Esophagus (tissue), 2 donors: Measurements from ENCODE around the gene MFSD12. TPM values are rescaled to one million over a fixed set of nuclear protein-coding genes. Genes with fewer than 3 reads are reported as not detected.

ENCODE experiments used
- H3K27ac ChIP-seq, 2 donors: one replicate each; pipeline ENCODE4 v1.5.1; 2013; ENCODE audit warnings: low read depth in 2 of 2, mild to moderate bottlenecking in 2 of 2, inconsistent platforms in 1 of 2, low read length in 1 of 2, moderate library complexity in 1 of 2
- H3K27me3 ChIP-seq, 2 donors: one replicate each; pipeline ENCODE4 v1.6.1; 2013; ENCODE audit warnings: low read length in 2 of 2, control low read depth in 1 of 2, mild to moderate bottlenecking in 1 of 2; ENCODE audit not compliant: insufficient read depth in 2 of 2, control insufficient read depth in 1 of 2
- H3K36me3 ChIP-seq, 2 donors: one replicate each; pipeline ENCODE4 v1.6.1; 2013; ENCODE audit warnings: low read length in 1 of 2; ENCODE audit not compliant: control insufficient read depth in 2 of 2, insufficient read depth in 2 of 2
- H3K4me1 ChIP-seq, 2 donors: one replicate each; pipeline ENCODE4 v1.6.1; 2013; ENCODE audit warnings: low read length in 1 of 2; ENCODE audit not compliant: control insufficient read depth in 2 of 2, insufficient read depth in 2 of 2
- H3K4me3 ChIP-seq, 2 donors: one replicate each; pipeline ENCODE4 v1.5.1; 2013; ENCODE audit warnings: low read length in 2 of 2, mild to moderate bottlenecking in 2 of 2, low read depth in 1 of 2, moderate library complexity in 1 of 2
- H3K9me3 ChIP-seq, 2 donors: one replicate each; pipeline ENCODE4 v1.6.1; 2013; ENCODE audit warnings: mild to moderate bottlenecking in 2 of 2, low read depth in 1 of 2, low read length in 1 of 2, moderate library complexity in 1 of 2; ENCODE audit not compliant: control insufficient read depth in 2 of 2, insufficient read depth in 1 of 2
- WGBS, 2 donors: extraction: QIAGEN DNeasy Blood & Tissue Kit; methylation state at CpG; one replicate each; pipeline ENCODE4 v1.1.7; 2013; 5-methylcytosine and 5-hydroxymethylcytosine counted together
- polyA plus RNA-seq, 2 donors: library from polyadenylated mRNA; stranded (reverse); fragments of 200-250 nt; gene quantifications; one replicate each; pipeline ENCODE4 v1.2.3, GENCODE V29; 2013
- donor health status: healthy with polysubstance abuse.
- donor health status: Bipolar disorder and iron deficiency.

Gene MFSD12
- polyA plus RNA-seq, 2 donors, result 26.8 to 27.5 TPM

DNA sequence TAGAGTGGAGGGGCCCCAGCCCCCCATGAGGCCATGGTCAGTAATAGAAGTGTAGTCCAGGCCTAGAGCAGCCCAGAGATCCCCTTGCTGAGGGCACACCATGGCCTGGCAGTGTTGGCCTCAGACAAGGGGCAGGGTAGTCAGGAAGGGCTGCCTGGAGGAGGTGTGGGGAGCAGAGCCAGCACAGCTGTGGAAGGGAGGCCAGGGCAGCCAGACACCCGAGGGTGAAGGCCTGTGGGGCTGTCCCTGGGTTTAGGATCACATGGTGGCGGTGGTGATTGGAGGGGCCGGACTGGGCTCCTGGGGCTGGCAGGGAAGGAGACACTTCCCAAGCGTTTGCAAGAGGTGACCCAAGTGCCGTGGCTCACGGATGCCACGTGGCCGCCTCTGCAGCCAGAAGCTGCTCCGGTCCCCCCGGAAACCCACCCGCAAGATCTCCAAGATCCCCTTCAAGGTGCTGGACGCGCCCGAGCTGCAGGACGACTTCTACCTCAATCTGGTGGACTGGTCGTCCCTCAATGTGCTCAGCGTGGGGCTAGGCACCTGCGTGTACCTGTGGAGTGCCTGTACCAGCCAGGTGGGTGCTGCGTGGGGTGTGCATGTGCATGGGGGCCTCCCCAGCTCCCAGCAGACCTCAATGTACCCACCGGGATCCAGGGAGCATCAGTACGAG, 30.0 kb downstream of the MFSD12 start:
- H3K27me3 ChIP-seq, result no peaks in the 10 kb centered on the region
- H3K27ac ChIP-seq, result no peak overlapping the region
- no peak overlapping the region for H3K4me3 ChIP-seq
- H3K9me3 ChIP-seq, result no peaks in the 10 kb centered on the region
- H3K4me1 ChIP-seq, result no peaks in the 10 kb centered on the region
- WGBS, 2 donors, result 96 to 97% methylated on average over 21 of the region's 21 CpGs
- H3K36me3 ChIP-seq, result peaks cover 27 to 74% of the 10 kb centered on the region in 2 donors

DNA sequence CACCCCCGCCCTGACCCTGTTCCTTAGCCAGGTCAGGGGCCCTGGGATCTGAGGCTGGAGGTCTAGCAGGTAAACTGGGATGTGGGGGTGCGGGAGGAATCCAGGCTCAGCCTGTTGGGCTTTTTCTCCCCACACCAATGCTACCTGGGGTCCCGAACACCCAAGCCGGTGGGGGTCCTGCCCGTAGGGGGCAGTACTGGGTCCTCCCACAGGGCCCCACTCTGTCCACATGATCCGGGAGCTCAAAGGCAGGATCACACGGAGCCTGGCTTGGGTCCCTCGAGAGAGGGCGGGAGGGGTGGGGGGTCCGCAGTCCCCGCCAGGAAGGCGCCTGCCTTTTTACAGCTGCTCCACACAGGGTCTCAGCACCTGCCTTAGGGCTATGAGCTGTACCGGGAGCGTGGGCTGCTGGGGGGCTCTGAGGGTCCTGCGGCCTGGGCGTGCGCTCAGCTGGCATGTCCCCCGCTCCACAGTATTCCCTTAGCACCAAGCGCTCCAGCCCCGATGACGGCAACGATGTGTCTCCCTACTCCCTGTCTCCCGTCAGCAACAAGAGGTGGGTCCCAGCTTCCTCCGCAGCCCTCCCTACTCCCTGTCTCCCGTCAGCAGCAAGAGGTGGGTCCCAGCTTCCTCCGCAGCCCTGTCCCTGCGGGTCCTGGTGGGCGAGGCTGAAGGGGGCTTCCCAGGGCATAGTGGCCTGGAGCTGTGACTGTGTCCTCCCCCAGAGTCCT, 30.7 kb downstream of the MFSD12 start:
- Histone ChIP-seq H3K9me3 (no peaks in the 10 kb centered on the region), H3K4me1 (peaks cover 0 to 4% of the 10 kb centered on the region in 2 donors), H3K27me3 (no peaks in the 10 kb centered on the region), H3K4me3 (no peak overlapping the region), H3K27ac (no peak overlapping the region), H3K36me3 (peaks cover 21 to 72% of the 10 kb centered on the region in 2 donors)
- 94% methylated on average over 28 of the region's 28 CpGs for WGBS, 2 donors

DNA sequence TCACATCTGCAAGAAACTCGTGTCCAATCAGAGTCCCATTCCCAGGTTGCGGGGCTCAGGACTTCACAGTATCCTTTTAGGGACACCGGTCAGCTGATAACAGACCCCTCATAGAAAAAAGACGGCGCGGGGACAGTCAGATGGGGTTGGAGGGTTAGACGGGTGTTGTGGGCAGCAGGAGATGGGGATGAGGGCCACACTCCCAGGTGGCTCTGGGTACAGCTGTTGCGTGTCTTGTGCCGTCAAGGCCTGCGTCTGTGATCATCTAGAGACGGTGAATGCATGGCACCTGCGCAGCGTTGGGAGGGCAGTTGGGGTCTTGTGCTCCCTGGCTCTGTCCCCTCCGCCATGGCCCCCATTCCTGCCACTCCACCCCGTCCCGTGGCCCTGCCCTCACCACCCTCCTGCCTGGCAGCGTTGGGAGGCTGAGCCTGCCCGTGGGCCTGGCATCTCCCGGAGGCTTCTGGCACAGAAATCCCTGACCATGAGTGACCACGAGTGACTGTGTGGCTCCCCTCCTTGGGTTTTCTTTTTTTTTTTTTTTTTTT, 32.4 kb downstream of the MFSD12 start:
- Histone ChIP-seq H3K4me1 (peaks cover 4 to 9% of the 10 kb centered on the region in 2 donors), H3K9me3 (no peaks in the 10 kb centered on the region), H3K27me3 (no peaks in the 10 kb centered on the region), H3K4me3 (no peak overlapping the region), H3K27ac (no peak overlapping the region), H3K36me3 (peaks cover 9 to 60% of the 10 kb centered on the region in 2 donors)
- 95% methylated on average over 20 of the region's 20 CpGs for WGBS, 2 donors

DNA sequence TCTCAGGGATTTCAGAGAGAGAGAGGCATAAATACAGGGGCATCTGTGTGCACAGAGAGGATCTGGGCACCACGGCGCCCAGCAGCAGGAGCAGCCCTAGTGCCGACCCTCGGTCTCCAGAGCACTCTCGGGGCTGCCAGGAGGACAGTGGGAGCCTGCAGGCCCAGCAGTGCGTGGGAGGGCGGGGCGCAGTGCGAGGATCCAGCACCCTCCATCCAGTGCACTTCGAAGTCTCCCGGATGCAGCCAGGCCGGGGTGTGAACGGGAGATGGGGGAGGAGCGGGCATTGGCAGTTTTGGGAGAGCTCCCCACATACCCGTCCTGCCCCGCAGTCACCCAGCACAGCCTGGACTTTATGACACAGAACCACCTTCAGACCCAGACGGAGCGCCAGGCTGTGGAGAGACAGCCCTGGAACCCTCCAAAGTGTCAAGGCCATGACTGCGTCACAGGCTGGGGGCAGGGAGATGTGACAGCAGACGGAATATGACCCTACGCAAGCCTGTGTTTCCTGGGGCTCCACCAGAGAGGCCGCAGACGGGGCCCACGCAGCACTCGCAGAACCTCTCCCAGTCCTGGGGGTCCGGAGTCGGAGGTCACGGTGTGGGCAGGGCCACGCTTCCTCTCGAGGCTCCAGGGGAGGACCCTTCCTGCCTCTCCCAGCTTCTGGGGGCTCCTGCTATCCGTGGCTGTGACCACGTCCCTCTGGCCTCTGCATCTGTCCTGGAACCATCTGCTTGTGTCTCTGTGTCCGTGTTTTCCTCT, 33.1 kb downstream of the MFSD12 start:
- Histone ChIP-seq H3K4me1 (peaks cover 5 to 9% of the 10 kb centered on the region in 2 donors), H3K27ac (no peak overlapping the region), H3K27me3 (no peaks in the 10 kb centered on the region), H3K9me3 (no peaks in the 10 kb centered on the region), H3K4me3 (no peak overlapping the region), H3K36me3 (peaks cover 9 to 61% of the 10 kb centered on the region in 2 donors)
- WGBS, 2 donors, result 93 to 94% methylated on average over 30 to 33 of the region's 33 CpGs

DNA sequence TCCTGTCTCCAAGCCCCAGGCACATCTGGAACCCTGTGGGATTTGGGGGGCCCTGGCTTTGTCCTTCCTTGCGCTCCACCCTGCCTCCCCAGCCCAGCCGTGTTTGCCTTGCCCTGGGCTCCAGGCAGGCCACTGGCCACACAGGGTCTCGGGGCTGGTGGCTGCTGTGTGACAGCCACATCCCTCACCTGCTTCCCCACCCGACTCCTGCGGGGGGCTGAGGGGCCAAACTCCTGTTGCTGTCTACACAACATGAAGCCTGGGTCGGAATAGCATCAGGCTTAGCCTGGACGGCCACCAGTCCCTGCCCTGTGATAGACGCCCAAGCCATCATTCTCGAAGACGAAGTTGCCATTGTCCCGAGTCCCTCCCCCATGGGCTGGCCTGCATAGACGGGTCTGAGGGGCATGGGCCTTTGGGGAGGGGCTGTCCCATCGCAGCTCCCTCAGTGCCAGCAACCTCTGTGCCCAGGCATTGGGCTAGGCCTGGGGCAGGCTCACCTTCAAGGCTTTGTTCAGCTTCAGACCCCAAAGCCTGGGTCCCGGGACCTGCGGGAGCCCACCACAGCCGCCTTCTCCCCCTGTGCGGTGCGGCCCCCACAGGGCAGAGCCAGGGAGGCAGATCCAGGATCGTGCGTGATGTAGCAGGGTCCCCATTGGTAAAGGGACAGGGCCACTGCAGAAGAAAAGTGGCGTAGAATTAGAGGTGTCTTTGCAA, 33.9 kb downstream of the MFSD12 start:
- WGBS, 2 donors, result 91 to 93% methylated on average over 20 to 21 of the region's 21 CpGs
- no peaks in the 10 kb centered on the region for H3K27me3 ChIP-seq
- H3K4me1 ChIP-seq, result peaks cover 5 to 9% of the 10 kb centered on the region in 2 donors
- no peaks in the 10 kb centered on the region for H3K9me3 ChIP-seq
- no peak overlapping the region for H3K27ac ChIP-seq
- peaks cover 9 to 57% of the 10 kb centered on the region in 2 donors for H3K36me3 ChIP-seq
- H3K4me3 ChIP-seq, result no peak overlapping the region

DNA sequence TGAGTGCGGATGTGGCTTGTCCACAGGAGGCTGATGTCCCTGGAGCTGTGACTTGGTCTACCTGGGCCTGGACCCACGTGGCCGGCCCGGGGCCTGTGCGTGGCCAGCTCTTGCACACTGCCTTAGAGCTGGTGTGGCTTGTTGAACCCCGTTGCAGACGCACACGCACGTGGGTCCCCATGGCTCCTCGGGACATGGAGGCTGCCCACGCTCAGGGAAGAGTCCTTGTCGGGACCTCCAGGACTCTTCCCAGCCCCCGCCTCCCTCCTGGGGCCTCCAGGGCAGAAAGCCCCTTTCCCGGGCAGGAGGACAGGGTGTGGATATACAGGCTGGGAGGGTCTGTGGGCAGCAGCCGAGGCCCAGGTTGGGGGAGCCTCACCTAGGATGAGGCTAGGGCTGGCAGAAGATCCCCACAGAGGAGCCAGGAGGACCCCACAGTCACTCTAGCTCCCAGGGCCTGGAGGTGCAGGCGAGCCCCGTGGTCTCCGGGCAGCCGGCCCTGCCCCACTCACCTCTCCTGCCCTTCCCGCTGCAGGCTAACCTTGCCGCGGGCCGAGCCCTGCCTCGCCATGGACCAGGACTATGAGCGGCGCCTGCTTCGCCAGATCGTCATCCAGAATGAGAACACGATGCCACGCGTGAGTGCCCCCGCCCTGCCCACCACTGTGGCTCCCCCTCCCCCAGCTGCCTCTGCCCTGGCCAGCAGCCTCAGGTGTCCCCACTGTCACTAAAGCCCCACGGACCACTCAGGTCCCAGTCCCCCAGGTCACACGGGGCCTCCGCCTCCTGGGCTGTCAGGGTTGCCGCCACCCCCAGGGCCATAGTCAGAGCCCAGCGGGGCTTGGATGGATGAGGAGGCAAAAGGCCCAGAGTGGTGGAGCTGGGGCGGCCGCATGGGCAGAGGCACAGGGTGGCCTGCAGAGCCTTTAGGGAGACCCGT, 34.7 kb downstream of the MFSD12 start:
- H3K9me3 ChIP-seq, result no peaks in the 10 kb centered on the region
- H3K4me1 ChIP-seq, result peaks cover 5 to 9% of the 10 kb centered on the region in 2 donors
- peaks cover 7 to 50% of the 10 kb centered on the region in 2 donors for H3K36me3 ChIP-seq
- H3K27me3 ChIP-seq, result no peaks in the 10 kb centered on the region
- no peak overlapping the region for H3K4me3 ChIP-seq
- H3K27ac ChIP-seq, result no peak overlapping the region
- 92 to 93% methylated on average over 37 to 40 of the region's 40 CpGs for whole genome bisulfite sequencing, 2 donors

DNA sequence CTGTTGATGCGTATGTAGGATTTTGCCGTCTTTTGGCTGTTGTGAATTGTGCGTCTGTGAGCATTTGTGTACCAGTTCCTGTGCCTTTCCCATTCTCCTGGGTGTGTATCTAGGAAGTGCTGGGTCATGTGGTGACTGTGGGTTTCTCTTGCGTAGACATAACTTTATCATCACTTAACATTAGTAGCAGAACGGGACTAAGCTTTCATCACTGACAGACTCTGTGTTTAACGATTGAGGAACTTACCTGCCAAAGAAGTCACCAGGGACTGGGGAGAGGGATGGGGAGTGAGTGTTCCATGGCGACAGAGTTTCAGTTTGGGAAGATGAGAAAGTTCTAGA, 36.3 kb downstream of the MFSD12 start:
- 53 to 54% methylated on average over 7 of the region's 7 CpGs for WGBS, 2 donors
- Histone ChIP-seq H3K27me3 (no peaks in the 10 kb centered on the region), H3K4me1 (peaks cover 5 to 15% of the 10 kb centered on the region in 2 donors), H3K36me3 (peaks cover 2 to 36% of the 10 kb centered on the region in 2 donors), H3K27ac (peak overlapping the region; percentile 77 to 86), H3K9me3 (no peaks in the 10 kb centered on the region), H3K4me3 (no peak overlapping the region)

DNA sequence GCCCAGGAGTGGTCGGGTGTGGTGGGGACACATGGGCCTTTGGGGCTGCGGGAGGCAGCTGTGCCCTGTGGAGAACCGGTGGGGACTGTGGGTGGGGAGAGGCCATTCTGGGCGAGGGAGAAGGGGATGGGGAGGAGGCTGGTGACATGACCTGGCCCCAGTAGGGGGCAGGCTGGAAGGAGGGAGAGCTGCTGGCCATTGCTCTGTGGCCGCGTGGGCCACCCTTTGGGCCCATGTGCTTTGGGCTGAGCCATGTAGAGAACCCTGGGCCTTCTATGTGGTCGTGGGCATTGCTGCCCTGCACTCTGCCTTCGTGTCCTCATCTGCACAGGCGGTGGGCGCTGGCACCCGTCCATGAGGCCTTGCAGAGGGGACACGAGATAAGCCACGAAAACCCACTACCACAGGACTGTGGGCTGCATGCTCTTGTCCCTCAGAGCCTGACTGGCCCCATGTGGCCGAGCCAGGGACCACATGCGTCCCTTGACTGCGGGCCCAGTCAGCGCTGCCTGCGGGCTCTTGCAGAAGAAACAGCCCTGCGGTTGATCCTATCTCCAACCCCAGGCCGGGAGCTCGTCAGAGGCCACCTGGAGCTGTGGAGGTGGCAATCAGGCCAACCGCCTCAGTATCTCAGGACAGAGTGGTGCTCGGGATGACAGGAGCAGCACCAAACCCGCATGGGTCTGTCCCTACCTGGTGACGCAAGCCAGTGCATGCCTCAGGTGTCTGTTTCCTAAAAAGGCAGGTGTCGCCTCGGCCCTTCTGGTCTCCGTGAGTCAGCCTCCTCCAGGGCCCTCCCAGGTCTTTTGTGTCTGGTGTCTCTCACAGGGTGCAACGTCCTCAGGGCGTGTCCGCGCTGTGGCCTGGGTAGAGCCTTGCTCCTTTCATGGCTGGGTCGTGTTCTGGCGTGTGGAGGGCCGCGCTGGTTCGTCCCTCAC, 37.0 kb downstream of the MFSD12 start:
- H3K36me3 ChIP-seq, result peaks cover 2 to 30% of the 10 kb centered on the region in 2 donors
- no peaks in the 10 kb centered on the region for H3K9me3 ChIP-seq
- 63 to 71% methylated on average over 37 of the region's 37 CpGs for WGBS, 2 donors
- peaks cover 5 to 15% of the 10 kb centered on the region in 2 donors for H3K4me1 ChIP-seq
- H3K27me3 ChIP-seq, result no peaks in the 10 kb centered on the region
- H3K27ac ChIP-seq, result peak overlapping the region; percentile 77 to 86
- no peak overlapping the region for H3K4me3 ChIP-seq
